GM12872 (cell line): ENCODE results near the gene SIX5.

Experiments used
- CTCF ChIP-seq: IDR thresholded peaks from 3 replicates; pipeline ENCODE4 v1.5.1; 2011; ENCODE audit warnings: low read depth, mild to moderate bottlenecking, low read length, moderate library complexity; ENCODE audit not compliant: insufficient read depth

Gene SIX5

DNA sequence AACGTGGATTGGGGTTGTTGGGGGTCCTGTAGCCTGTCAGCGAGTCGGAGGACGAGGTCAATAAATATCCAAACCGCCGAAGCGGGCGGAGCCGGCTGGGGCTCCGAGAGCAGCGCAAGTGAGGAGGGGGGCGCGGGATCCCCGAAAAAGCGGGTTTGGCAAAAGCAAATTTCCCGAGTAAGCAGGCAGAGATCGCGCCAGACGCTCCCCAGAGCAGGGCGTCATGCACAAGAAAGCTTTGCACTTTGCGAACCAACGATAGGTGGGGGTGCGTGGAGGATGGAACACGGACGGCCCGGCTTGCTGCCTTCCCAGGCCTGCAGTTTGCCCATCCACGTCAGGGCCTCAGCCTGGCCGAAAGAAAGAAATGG, 754 bp upstream of the SIX5 start:
- no peak for TF ChIP-seq CTCF

- TF ChIP-seq CTCF: no peak
These were observed 433 bp downstream of the SIX5 start for GRCh38 chr19:45768655-45768983.

DNA sequence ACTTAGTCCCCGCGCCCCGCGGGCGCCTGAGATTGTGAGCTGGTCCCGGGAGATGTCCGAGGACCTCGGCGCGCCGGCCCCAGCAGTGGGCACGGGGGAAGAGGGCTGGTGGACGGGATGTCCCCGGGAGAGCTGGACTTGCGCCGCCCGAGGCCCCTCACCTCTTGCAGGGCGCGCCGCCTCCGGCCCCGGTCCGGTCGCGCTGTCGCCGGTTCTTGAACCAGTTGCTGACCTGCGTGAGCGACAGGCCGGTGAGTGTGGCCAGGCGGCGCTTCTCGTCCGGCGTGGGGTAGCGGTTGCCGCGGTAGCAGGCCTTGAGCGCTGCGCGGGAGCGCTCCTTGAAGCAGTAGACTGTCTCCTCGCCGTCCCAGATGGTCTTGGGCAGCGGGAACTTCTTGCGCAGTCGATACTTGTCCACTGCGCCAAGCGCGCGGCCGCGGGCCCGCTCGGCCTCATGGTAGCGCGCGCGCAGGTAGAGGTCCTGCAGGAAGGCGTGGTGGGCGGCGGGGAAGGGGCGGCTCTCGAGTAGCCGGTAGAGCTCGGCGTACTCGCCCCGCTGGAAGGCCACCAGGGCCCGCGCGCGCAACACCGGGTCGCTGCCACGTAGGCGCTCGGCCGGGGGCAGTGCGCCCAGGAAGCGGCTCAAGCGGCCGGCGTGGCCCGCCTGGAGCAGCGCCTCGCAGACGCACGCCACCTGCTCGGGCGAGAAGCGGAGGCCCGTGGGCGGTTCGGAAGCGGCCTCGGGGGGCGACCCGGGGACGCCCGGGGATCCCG, 984 bp downstream of the SIX5 start:
- no peak for TF ChIP-seq CTCF

GRCh38 chr19:45767410-45767880, 1.6 kb downstream of the SIX5 start:
- TF ChIP-seq CTCF: no peak

DNA sequence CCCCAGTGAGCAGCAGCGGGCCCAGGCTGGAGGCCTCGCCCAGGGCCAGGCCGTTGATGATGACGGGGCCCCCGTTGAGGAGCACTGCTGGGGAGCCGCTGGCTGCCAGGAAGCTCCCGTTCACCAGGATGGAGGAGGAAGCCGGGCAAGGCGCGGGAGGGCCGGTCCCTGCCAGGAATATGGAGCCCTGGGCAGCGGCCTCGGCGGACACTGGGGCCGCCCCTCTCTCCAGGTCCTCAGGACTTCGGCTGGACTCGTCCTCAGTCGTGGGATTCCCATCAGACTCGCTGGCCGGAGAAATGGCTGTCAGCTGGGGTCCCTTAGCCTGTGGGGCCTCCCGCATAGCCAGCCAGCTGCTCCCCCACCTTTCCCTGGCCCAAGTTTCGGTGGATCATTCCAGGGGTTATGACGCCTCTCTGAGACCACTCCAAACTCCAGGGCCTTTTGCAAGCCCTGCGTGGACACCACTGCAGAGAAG, 2.1 kb downstream of the SIX5 start:
- no peak for TF ChIP-seq CTCF

DNA sequence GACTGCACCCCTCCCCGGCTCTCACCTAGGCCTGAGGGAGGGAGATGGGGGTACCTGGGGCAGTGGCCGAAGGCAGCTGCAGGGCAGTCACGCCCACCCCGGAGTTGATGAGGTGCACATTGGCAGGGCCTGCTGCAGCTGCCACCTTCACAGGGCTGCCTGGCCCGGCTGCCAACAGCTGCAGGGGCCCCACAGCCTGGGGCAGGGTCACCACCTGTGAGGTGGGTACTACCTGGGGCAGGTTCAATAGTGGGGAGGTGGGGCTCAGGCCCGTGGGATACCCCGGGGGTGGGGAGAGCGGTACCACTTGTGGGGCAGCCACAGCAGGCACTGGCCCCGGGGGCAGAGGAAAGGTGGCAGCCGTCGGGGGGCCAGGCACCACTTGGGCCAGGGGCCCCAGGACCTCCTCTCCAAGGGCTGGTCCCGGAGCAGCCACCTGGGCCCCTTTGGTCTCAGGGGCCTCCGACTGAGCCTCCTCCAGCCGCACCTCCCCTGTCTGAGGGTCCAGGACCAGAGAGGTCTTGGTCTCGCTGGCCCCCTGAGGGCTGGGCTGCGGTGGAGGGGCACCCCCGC, 2.7 kb downstream of the SIX5 start:
- no peak for TF ChIP-seq CTCF

- no peak for TF ChIP-seq CTCF
These were observed 3.3 kb downstream of the SIX5 start for GRCh38 chr19:45765702-45766295.
